DND-41 (cell line): ENCODE results near the gene OGFOD2.

Source experiments
- ATAC-seq: fragments of 200-7000 bp; cut with Tn5 transposase; 3 replicates; pipeline ENCODE4 v1.9.1; 2021; ENCODE audit warnings: low read depth; ENCODE audit not compliant: insufficient read depth
- DNase-seq: peaks from one replicate; pipeline ENCODE4 v3.0.0-alpha.2; 2020
- H2AFZ ChIP-seq: 2 replicates; pipeline ENCODE4 v1.6.0; 2012; ENCODE audit warnings: low read depth, low read length
- H3K27ac ChIP-seq: 2 replicates; pipeline ENCODE4 v1.5.1; 2012; ENCODE audit warnings: low read length, inconsistent platforms
- H3K27me3 ChIP-seq: fragments of 200-600 bp; sonication (generic); 2 replicates; pipeline ENCODE4 v1.6.0; 2012; ENCODE audit warnings: low read length, mild to moderate bottlenecking, inconsistent platforms; ENCODE audit not compliant: insufficient read depth, poor library complexity
- H3K36me3 ChIP-seq: 2 replicates; pipeline ENCODE4 v1.5.1; 2012; ENCODE audit warnings: low read length, inconsistent platforms; ENCODE audit not compliant: insufficient read depth
- H3K4me1 ChIP-seq: 2 replicates; pipeline ENCODE4 v1.5.1; 2012; ENCODE audit warnings: mild to moderate bottlenecking, low read length; ENCODE audit not compliant: insufficient read depth
- H3K4me2 ChIP-seq: 2 replicates; pipeline ENCODE4 v1.6.0; 2012; ENCODE audit warnings: mild to moderate bottlenecking, moderate library complexity, low read length, inconsistent platforms; ENCODE audit not compliant: insufficient read depth
- H3K4me3 ChIP-seq, 2 experiments: fragments of 200-600 bp in 1 of 2; shearing (Covaris generic) in 1 of 2; 2 replicates each; pipeline ENCODE4 v1.5.1; 2012 to 2016; ENCODE audit warnings: inconsistent platforms in 2 of 2, low read length in 2 of 2, mild to moderate bottlenecking in 2 of 2, low read depth in 1 of 2, moderate library complexity in 1 of 2
- H3K79me2 ChIP-seq: 2 replicates; pipeline ENCODE4 v1.6.0; 2012; ENCODE audit warnings: low read length, inconsistent platforms; ENCODE audit not compliant: insufficient read depth
- H3K9ac ChIP-seq: 2 replicates; pipeline ENCODE4 v1.6.0; 2012; ENCODE audit warnings: low read depth, mild to moderate bottlenecking, inconsistent platforms, low read length, moderate library complexity
- H3K9me3 ChIP-seq: 2 replicates; pipeline ENCODE4 v1.5.1; 2012; ENCODE audit warnings: low read length, moderate library complexity, mild to moderate bottlenecking, inconsistent platforms; ENCODE audit not compliant: insufficient read depth, severe bottlenecking
- H4K20me1 ChIP-seq: 2 replicates; pipeline ENCODE4 v1.6.0; 2012; ENCODE audit warnings: low read length; ENCODE audit not compliant: insufficient read depth
- EZH2 ChIP-seq: IDR thresholded peaks from 3 replicates; pipeline ENCODE4 v1.6.1; 2012; ENCODE audit warnings: borderline replicate concordance, low read depth, mild to moderate bottlenecking, moderate library complexity, low read length, inconsistent platforms; ENCODE audit not compliant: severe bottlenecking
- TF ChIP-seq, protein P1 (sequence below): IDR thresholded peaks from 2 replicates; pipeline ENCODE4 v1.5.1; 2012; ENCODE audit warnings: borderline replicate concordance, low read length, moderate library complexity, mild to moderate bottlenecking; ENCODE audit not compliant: poor library complexity, severe bottlenecking; ENCODE audit errors: extremely low read depth

The OGFOD2 gene

GRCh38 chr12:122988612-122989212 lies 13.7 kb downstream of the OGFOD2 start:
- DNase-seq, result no peak
- no peak overlapping the region for H3K9ac ChIP-seq
- no peak for ATAC-seq
- H4K20me1 ChIP-seq, result no peaks in the 10 kb centered on the region; the same call in none of the 2 replicates
- no peak overlapping the region for H3K27ac ChIP-seq
- peaks cover 3% of the 10 kb centered on the region; the same call in 1 of the 2 replicates for H3K36me3 ChIP-seq
- no peak overlapping the region for H2AFZ ChIP-seq
- no peaks in the 10 kb centered on the region for H3K27me3 ChIP-seq
- H3K4me1 ChIP-seq, result no peaks in the 10 kb centered on the region
- H3K4me3 ChIP-seq, result no peak overlapping the region
- H3K9me3 ChIP-seq, result no peaks in the 10 kb centered on the region
- H3K4me2 ChIP-seq, result no peak overlapping the region
- H3K79me2 ChIP-seq, result no peaks in the 10 kb centered on the region
- TF ChIP-seq, protein P1, sequence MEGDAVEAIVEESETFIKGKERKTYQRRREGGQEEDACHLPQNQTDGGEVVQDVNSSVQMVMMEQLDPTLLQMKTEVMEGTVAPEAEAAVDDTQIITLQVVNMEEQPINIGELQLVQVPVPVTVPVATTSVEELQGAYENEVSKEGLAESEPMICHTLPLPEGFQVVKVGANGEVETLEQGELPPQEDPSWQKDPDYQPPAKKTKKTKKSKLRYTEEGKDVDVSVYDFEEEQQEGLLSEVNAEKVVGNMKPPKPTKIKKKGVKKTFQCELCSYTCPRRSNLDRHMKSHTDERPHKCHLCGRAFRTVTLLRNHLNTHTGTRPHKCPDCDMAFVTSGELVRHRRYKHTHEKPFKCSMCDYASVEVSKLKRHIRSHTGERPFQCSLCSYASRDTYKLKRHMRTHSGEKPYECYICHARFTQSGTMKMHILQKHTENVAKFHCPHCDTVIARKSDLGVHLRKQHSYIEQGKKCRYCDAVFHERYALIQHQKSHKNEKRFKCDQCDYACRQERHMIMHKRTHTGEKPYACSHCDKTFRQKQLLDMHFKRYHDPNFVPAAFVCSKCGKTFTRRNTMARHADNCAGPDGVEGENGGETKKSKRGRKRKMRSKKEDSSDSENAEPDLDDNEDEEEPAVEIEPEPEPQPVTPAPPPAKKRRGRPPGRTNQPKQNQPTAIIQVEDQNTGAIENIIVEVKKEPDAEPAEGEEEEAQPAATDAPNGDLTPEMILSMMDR, result no peak
- TF ChIP-seq EZH2, result no peak

DNA sequence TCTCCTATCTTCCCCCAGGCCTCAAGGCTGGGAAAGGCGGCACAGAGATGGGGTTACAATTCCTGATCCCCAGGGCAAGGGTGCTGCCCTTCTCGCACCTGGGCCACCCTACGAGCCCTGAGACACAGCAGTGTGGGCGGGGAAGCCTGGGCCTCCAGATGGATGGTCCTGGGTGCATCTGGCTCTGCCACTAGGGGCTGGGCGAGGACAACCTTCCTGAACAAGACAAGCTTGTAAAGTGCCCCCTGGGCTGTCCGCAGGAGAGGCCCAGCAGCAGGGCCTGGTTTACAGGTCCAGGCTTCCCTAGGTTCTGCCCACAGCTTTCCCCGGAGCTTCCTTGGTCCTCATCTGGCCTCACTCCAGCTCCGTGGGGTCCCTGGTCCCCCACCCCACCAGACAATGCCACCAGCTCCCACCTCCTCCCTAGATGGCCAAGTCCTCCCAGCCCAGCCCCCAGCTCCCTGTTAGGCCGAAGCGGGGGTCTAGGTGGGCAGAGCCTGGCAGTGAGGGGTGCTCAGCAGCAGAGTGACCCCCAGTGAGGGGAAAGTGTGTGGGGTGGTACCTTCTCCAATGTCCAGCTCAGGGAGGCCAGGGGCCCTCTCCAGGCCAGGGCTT lies 14.3 kb downstream of the OGFOD2 start:
- no peaks in the 10 kb centered on the region for H3K9me3 ChIP-seq
- no peak overlapping the region for H3K27ac ChIP-seq
- H3K9ac ChIP-seq, result no peak overlapping the region
- TF ChIP-seq, protein P1, result peak; percentile 15
- no peak for TF ChIP-seq EZH2
- H3K79me2 ChIP-seq, result no peaks in the 10 kb centered on the region
- no peaks in the 10 kb centered on the region for H3K27me3 ChIP-seq
- H4K20me1 ChIP-seq, result no peaks in the 10 kb centered on the region; the same call in none of the 2 replicates
- DNase-seq (no peak), ATAC-seq (no peak)
- H3K36me3 ChIP-seq, result 0 out of 2 replicates have a peak, but pooled peaks cover 3% of the 10 kb centered on the region
- H3K4me2 ChIP-seq, result no peak overlapping the region
- no peak overlapping the region for H2AFZ ChIP-seq
- H3K4me1 ChIP-seq, result no peaks in the 10 kb centered on the region
- H3K4me3 ChIP-seq, result no peak overlapping the region

GRCh38 chr12:122989874-122990419 lies 14.9 kb downstream of the OGFOD2 start:
- Histone ChIP-seq H3K4me3 (no peak overlapping the region), H4K20me1 (no peaks in the 10 kb centered on the region; the same call in 1 of the 2 replicates), H3K79me2 (no peaks in the 10 kb centered on the region), H3K36me3 (no peaks in the 10 kb centered on the region), H2AFZ (no peak overlapping the region), H3K9me3 (no peaks in the 10 kb centered on the region), H3K4me2 (no peak overlapping the region), H3K9ac (no peak overlapping the region), H3K27ac (no peak overlapping the region), H3K27me3 (no peaks in the 10 kb centered on the region), H3K4me1 (no peaks in the 10 kb centered on the region)
- ATAC-seq (no peak), DNase-seq (no peak)
- TF ChIP-seq, protein P1, result no peak
- no peak for TF ChIP-seq EZH2
